K562 (cell line): ENCODE results near the gene HDLBP.

Experiments used
- BACH1 ChIP-seq: fragments of 200-800 bp; sonication (Bioruptor generic); IDR thresholded peaks from 2 replicates; pipeline ENCODE4 v1.6.1; 2016; ENCODE audit warnings: missing genetic modification characterization, missing compliant biosample characterization
- BCLAF1 ChIP-seq, 2 experiments: fragments of 450-650 bp in 1 of 2; IDR thresholded peaks; 2 replicates each; pipeline ENCODE4 v1.6.1; 2011 to 2017; ENCODE audit warnings: low read depth in 2 of 2, antibody characterized with exemption in 1 of 2, borderline replicate concordance in 1 of 2, low read length in 1 of 2, mild to moderate bottlenecking in 1 of 2, mixed read lengths in 1 of 2; ENCODE audit not compliant: control insufficient read depth in 1 of 2
- CTCF ChIP-seq, 3 experiments: IDR thresholded peaks in 2 of 3; conservative IDR thresholded peaks in 1 of 3; 2 replicates each; pipeline ENCODE4 v1.5.1; 2011 to 2012; ENCODE audit warnings: low read length in 3 of 3, mild to moderate bottlenecking in 3 of 3, control low read depth in 2 of 3, improper control_type of control experiment in 1 of 3, inconsistent platforms in 1 of 3, low read depth in 1 of 3, mixed read lengths in 1 of 3, moderate library complexity in 1 of 3; ENCODE audit not compliant: insufficient read depth in 2 of 3
- FOXA1 ChIP-seq: fragments of 450-650 bp; IDR thresholded peaks from 2 replicates; pipeline ENCODE4 v1.6.1; 2016; ENCODE audit warnings: mild to moderate bottlenecking, borderline replicate concordance
- MXI1 ChIP-seq: IDR thresholded peaks from 2 replicates; pipeline ENCODE4 v1.6.1; 2011; ENCODE audit warnings: low read depth, mild to moderate bottlenecking, improper control_type of control experiment, low read length
- MYNN ChIP-seq, 2 experiments: sonication (generic); formaldehyde crosslinking in 1 of 2; IDR thresholded peaks; 2 replicates each; pipeline versions ENCODE4 v1.5.0 to v1.6.1; 2016 to 2020; ENCODE audit warnings: antibody characterized with exemption in 1 of 2, missing genetic modification reagents in 1 of 2
- POLR2A ChIP-seq: fragments of 450-650 bp; conservative IDR thresholded peaks from 2 replicates; pipeline ENCODE4 v1.6.1; 2016
- POLR2AphosphoS2 ChIP-seq: IDR thresholded peaks from 2 replicates; pipeline ENCODE4 v1.6.1; 2012; ENCODE audit warnings: low read length, improper control_type of control experiment
- SMAD3 ChIP-seq: fragments of 450-650 bp; formaldehyde crosslinking; conservative IDR thresholded peaks from 2 replicates; pipeline ENCODE4 v1.4.0; 2020; ENCODE audit warnings: mild to moderate bottlenecking
- SREBF1 ChIP-seq: fragments of 150-350 bp; IDR thresholded peaks from 2 replicates; pipeline ENCODE4 v1.6.1; 2014; ENCODE audit warnings: antibody characterized with exemption, low read depth, low read length, borderline replicate concordance
- TRIM28 ChIP-seq: fragments of 450-650 bp; IDR thresholded peaks from 2 replicates; pipeline ENCODE4 v1.6.1; 2017
- TF ChIP-seq, protein P1 (sequence below): sonication (generic); formaldehyde crosslinking; IDR thresholded peaks from 2 replicates; pipeline ENCODE4 v1.8.0; 2022; ENCODE audit warnings: mild to moderate bottlenecking, missing genetic modification reagents, borderline replicate concordance
- TF ChIP-seq, protein P2 (sequence below): fragments of 250-450 bp; sonication (Bioruptor Pico); IDR thresholded peaks from 2 replicates; pipeline ENCODE4 v1.5.0; 2021
- TF ChIP-seq, protein P3 (sequence below): sonication (generic); formaldehyde crosslinking; IDR thresholded peaks from 2 replicates; pipeline ENCODE4 v1.8.1; 2023; ENCODE audit warnings: mild to moderate bottlenecking, missing genetic modification reagents, moderate library complexity

GRCh38 chr2:241291977-241292376 lies 23.5 kb downstream of the HDLBP start:
- TF ChIP-seq SREBF1 (no peak), POLR2A (no peak), MXI1 (no peak), MYNN (IDR thresholded peaks at IDR 0.05) (no peak), MYNN (CRISPR knock-in tag; IDR thresholded peaks at IDR 0.05) (no peak), FOXA1 (no peak), TRIM28 (no peak), CTCF (IDR thresholded peaks at IDR 0.05 in 2 of 3, conservative IDR thresholded peaks at IDR 0.05 in 1 of 3; ENCODE audit: insufficient read depth in 2 of 3, low read depth in 1 of 3, low read length in 3 of 3) (no peak), SMAD3 (CRISPR knock-in tag) (no peak), POLR2AphosphoS2 (no peak), BCLAF1 (IDR thresholded peaks at IDR 0.05; ENCODE audit: borderline replicate concordance in 1 of 2, control insufficient read depth in 1 of 2, low read depth in 2 of 2, low read length in 1 of 2) (no peak), BACH1 (no peak)
- TF ChIP-seq, protein P1, sequence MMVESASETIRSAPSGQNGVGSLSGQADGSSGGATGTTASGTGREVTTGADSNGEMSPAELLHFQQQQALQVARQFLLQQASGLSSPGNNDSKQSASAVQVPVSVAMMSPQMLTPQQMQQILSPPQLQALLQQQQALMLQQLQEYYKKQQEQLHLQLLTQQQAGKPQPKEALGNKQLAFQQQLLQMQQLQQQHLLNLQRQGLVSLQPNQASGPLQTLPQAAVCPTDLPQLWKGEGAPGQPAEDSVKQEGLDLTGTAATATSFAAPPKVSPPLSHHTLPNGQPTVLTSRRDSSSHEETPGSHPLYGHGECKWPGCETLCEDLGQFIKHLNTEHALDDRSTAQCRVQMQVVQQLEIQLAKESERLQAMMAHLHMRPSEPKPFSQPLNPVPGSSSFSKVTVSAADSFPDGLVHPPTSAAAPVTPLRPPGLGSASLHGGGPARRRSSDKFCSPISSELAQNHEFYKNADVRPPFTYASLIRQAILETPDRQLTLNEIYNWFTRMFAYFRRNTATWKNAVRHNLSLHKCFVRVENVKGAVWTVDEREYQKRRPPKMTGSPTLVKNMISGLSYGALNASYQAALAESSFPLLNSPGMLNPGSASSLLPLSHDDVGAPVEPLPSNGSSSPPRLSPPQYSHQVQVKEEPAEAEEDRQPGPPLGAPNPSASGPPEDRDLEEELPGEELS (CRISPR knock-in tag), result no peak
- TF ChIP-seq, protein P2, sequence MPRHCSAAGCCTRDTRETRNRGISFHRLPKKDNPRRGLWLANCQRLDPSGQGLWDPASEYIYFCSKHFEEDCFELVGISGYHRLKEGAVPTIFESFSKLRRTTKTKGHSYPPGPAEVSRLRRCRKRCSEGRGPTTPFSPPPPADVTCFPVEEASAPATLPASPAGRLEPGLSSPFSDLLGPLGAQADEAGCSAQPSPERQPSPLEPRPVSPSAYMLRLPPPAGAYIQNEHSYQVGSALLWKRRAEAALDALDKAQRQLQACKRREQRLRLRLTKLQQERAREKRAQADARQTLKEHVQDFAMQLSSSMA, result no peak
- TF ChIP-seq, protein P3, sequence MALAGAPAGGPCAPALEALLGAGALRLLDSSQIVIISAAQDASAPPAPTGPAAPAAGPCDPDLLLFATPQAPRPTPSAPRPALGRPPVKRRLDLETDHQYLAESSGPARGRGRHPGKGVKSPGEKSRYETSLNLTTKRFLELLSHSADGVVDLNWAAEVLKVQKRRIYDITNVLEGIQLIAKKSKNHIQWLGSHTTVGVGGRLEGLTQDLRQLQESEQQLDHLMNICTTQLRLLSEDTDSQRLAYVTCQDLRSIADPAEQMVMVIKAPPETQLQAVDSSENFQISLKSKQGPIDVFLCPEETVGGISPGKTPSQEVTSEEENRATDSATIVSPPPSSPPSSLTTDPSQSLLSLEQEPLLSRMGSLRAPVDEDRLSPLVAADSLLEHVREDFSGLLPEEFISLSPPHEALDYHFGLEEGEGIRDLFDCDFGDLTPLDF (CRISPR knock-in tag), result no peak
